AG09319 (cell line): ENCODE results near the gene TLCD3B.

ENCODE experiments used
- DNase-seq: peaks from one replicate; pipeline ENCODE4 v3.0.0-alpha.2; 2010; ENCODE audit warnings: low read depth; ENCODE audit errors: extremely low read depth
- TF ChIP-seq, protein P1 (sequence below): IDR thresholded peaks from 2 replicates; pipeline ENCODE4 v1.5.1; 2011; ENCODE audit warnings: low read depth, mild to moderate bottlenecking, inconsistent platforms, low read length, moderate library complexity

TLCD3B gene

DNA sequence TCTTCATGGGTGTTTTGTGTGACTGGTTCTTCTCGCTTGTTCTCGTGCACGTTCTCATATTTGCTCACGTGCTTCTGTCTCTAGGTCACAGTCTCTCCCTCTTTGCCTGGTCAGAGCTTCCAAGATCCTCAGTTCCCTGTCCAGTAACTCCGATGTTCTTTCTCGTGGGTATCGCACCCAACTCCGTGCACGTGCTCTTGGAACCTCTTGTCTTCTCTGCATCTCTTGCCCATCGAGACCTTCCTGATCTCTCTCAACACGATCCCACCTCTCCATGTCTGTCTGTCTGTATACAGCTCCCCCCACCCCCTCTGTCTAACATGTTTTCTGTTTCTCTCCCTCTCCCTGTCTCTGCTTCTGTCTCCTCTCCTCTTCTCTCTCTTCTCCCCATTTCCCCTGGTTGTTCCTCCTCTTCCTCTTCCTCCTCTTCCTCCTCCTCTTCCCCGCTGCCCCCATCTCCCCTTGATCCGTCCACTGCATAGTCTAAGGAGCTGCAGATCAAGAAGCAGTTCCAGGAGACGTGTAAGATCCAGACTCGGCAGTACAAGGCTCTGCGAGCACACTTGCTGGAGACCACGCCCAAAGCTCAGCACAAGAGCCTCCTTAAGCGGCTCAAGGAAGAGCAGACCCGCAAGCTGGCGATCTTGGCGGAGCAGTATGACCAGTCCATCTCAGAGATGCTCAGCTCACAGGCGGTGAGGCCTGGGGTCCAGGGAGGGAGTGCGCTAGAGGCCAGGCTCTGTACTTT is 41.8 kb downstream of the TLCD3B start:
- no peak for DNase-seq
- TF ChIP-seq, protein P1, sequence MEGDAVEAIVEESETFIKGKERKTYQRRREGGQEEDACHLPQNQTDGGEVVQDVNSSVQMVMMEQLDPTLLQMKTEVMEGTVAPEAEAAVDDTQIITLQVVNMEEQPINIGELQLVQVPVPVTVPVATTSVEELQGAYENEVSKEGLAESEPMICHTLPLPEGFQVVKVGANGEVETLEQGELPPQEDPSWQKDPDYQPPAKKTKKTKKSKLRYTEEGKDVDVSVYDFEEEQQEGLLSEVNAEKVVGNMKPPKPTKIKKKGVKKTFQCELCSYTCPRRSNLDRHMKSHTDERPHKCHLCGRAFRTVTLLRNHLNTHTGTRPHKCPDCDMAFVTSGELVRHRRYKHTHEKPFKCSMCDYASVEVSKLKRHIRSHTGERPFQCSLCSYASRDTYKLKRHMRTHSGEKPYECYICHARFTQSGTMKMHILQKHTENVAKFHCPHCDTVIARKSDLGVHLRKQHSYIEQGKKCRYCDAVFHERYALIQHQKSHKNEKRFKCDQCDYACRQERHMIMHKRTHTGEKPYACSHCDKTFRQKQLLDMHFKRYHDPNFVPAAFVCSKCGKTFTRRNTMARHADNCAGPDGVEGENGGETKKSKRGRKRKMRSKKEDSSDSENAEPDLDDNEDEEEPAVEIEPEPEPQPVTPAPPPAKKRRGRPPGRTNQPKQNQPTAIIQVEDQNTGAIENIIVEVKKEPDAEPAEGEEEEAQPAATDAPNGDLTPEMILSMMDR, result no peak

DNA sequence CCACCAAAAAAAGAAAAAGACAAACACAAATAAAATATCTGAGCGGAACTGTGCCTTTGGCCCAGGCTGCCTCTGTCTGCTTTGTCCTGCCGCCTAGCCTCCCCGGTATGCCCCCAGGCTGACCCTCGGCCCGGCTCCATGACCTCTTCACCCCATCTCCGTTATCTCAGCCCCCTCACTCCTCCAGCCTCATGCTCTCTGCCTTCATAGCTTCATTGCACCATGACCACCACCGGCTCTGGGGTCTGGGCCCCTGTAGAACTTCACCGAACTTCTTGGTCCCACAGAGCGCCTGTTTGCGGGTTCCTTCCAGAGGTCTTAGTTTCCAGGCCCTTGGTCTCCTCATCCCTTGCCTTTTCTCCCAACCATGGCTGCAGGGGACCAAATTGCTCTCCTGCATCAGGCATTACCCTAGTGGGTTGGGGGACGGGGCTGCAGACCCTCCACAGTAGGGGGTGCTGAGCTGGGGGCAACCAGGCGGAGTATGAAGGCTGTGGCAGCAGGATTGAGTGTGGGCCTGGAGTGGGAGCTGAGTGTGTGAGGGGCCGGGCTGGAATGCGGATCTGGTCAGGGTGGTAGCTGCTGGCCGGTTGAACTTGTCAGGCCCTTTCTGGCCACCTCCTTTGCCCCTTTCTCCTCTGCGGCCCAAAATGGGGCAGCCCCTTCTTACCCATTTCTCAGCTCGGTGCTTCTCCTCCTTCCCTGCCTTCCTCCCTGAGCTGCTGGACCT is 42.6 kb downstream of the TLCD3B start:
- TF ChIP-seq, protein P1, result no peak
- no peak for DNase-seq

DNA sequence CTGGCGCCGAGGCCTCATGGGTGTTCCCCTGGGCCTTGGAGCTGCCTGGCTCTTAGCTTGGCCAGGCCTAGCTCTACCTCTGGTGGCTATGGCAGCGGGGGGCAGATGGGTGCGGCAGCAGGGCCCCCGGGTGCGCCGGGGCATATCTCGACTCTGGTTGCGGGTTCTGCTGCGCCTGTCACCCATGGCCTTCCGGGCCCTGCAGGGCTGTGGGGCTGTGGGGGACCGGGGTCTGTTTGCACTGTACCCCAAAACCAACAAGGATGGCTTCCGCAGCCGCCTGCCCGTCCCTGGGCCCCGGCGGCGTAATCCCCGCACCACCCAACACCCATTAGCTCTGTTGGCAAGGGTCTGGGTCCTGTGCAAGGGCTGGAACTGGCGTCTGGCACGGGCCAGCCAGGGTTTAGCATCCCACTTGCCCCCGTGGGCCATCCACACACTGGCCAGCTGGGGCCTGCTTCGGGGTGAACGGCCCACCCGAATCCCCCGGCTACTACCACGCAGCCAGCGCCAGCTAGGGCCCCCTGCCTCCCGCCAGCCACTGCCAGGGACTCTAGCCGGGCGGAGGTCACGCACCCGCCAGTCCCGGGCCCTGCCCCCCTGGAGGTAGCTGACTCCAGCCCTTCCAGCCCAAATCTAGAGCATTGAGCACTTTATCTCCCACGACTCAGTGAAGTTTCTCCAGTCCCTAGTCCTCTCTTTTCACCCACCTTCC is 43.5 kb downstream of the TLCD3B start:
- TF ChIP-seq, protein P1, result no peak

DNA sequence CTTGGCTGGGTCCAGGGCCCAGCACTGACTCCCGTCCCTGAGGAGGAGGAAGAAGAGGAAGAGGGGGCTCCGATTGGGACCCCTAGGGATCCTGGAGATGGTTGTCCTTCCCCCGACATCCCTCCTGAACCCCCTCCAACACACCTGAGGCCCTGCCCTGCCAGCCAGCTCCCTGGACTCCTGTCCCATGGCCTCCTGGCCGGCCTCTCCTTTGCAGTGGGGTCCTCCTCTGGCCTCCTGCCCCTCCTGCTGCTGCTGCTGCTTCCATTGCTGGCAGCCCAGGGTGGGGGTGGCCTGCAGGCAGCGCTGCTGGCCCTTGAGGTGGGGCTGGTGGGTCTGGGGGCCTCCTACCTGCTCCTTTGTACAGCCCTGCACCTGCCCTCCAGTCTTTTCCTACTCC is 44.1 kb downstream of the TLCD3B start:
- TF ChIP-seq, protein P1, result no peak
- DNase-seq, result no peak

More for the DNA sequence above, 43.5 kb downstream of the TLCD3B start:
- DNase-seq, result no peak

DNA sequence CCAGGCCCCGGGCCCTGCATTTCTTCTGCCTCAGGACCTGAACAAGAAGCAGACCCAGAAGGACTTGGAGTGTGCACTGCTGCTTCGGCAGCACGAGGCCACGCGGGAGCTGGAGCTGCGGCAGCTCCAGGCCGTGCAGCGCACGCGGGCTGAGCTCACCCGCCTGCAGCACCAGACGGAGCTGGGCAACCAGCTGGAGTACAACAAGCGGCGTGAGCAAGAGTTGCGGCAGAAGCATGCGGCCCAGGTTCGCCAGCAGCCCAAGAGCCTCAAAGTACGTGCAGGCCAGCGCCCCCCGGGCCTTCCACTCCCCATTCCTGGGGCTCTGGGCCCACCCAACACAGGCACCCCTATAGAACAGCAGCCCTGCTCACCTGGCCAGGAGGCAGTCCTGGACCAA is 44.8 kb downstream of the TLCD3B start:
- TF ChIP-seq, protein P1, result no peak
- DNase-seq, result no peak

DNA sequence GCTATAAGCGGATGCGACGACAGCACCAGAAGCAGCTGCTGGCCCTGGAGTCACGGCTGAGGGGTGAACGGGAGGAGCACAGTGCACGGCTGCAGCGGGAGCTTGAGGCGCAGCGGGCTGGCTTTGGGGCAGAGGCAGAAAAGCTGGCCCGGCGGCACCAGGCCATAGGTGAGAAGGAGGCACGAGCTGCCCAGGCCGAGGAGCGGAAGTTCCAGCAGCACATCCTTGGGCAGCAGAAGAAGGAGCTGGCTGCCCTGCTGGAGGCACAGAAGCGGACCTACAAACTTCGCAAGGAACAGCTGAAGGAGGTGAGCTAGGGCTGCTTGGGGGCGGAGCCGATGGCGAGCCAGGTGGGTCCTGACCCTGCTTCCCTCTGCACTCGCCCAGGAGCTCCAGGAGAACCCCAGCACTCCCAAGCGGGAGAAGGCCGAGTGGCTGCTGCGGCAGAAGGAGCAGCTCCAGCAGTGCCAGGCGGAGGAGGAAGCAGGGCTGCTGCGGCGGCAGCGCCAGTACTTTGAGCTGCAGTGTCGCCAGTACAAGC is 45.7 kb downstream of the TLCD3B start:
- TF ChIP-seq, protein P1, result no peak
- no peak for DNase-seq
